NK-92 treated with Interleukin-12 subunit alpha and Interleukin-12 subunit beta, amount 100 ng/mL, for 24 hours (cell line): ENCODE results near the gene RBM19.
"Not testable (repeated sequence)": the region's sequence is repeated elsewhere in the genome, so short reads cannot be mapped to it uniquely, and the experiment has no call there.

Source experiments
- DNase-seq: peaks from one replicate; lab custom pipeline; 2025; lab: John Stamatoyannopoulos, UW

RBM19 gene, protein sequence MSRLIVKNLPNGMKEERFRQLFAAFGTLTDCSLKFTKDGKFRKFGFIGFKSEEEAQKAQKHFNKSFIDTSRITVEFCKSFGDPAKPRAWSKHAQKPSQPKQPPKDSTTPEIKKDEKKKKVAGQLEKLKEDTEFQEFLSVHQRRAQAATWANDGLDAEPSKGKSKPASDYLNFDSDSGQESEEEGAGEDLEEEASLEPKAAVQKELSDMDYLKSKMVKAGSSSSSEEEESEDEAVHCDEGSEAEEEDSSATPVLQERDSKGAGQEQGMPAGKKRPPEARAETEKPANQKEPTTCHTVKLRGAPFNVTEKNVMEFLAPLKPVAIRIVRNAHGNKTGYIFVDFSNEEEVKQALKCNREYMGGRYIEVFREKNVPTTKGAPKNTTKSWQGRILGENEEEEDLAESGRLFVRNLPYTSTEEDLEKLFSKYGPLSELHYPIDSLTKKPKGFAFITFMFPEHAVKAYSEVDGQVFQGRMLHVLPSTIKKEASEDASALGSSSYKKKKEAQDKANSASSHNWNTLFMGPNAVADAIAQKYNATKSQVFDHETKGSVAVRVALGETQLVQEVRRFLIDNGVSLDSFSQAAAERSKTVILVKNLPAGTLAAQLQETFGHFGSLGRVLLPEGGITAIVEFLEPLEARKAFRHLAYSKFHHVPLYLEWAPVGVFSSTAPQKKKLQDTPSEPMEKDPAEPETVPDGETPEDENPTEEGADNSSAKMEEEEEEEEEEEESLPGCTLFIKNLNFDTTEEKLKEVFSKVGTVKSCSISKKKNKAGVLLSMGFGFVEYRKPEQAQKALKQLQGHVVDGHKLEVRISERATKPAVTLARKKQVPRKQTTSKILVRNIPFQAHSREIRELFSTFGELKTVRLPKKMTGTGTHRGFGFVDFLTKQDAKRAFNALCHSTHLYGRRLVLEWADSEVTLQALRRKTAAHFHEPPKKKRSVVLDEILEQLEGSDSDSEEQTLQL

DNA sequence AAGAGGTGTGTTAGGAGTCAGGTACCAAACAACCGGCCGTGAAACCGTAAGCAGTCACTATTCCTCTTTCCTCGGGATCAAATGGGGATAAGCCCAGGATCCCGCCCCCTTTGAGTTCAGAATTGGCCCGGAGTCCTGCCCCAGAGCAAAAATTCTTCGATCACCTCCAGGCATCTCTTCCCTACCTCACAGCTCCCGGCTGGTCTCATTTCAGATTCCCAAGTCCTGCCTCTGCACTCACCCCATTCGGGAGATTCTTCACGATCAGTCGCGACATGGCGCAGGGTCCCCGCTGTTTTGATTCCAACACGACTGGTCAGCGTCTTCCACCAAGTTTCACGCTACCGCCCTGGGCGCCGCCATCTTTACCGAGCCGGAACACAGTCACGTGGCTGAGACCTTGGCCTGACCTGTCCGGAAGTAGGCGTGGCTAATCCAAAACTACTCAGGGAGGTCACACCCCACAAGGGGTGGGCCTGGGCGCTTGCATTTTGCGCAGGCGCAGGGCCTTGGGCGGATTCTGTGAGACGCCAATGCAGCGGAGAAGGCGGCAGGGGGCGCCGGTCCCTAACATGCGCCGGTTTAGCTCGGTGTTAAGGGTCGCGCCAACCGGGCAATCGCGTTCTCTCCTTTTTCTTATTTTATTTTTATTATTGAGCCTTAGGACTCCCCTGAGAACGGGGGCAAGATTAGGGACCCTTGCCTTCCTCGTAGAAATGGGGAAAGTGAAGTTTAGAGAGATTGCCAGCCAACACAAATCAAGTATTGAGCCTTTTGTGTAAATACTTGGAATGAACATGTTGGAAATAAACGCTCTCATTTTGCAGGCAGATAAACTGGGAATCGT, at the start of gene RBM19:
RBM19 (minus strand) TSS at position 375 of the 847 bp plus-strand sequence; CDS start at position 277, 98 bp downstream.
- peak; percentile 90 for DNase-seq

DNA sequence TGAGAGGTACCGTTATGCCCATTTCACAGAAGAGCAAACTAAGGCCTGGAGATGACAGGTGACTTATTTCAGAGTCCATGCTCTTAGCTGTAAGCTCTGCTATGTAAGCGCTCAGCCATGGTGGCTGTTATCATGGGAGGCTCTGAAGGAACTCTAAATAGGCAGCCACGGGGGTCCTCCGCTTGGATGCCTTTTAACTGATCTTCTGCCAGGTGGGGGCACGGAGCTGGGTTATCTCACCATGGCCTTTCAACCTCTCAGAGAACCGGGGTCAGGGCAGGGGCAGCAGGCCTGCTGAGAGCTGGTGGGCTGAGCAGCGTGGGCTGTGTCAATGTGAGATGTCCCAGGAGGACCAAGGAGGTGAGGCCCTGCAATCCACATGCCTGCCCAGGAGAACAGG, 49.7 kb upstream of the RBM19 start:
- DNase-seq: no peak

DNA sequence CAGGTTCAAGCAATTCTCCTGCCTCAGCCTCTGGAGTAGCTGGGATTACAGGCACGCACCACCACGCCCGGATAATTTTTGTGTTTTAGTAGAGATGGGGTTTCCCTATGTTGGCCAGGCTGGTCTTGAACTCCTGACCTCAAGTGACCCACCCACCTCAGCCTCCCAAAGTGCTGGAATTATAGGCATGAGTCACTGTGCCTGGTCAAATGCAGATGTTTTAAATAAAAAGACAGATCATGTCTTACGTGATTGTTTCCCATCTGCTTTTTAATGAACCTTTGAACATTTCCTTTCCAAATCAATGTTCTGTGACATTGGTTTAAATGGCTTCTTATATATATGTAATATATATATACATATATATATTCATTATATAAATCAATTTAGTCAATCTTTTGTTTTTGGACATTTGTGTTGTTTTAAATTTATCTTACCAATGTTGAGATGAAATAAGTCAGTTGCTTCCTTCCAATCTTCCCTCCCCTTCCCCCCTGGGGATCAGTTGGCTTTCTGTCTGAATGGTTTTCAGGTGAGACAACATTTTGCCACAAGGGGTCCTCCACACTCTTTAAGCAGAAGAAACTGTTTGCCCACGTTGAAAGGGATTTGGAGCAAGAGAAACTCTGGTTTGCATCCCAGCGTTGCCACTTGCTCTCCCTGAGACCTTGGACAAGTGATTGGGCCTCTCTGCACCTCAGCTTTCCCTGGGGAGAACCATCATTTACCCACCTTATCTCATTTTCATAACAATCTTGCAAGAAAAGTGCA, 47.6 kb upstream of the RBM19 start:
- no peak for DNase-seq

DNA sequence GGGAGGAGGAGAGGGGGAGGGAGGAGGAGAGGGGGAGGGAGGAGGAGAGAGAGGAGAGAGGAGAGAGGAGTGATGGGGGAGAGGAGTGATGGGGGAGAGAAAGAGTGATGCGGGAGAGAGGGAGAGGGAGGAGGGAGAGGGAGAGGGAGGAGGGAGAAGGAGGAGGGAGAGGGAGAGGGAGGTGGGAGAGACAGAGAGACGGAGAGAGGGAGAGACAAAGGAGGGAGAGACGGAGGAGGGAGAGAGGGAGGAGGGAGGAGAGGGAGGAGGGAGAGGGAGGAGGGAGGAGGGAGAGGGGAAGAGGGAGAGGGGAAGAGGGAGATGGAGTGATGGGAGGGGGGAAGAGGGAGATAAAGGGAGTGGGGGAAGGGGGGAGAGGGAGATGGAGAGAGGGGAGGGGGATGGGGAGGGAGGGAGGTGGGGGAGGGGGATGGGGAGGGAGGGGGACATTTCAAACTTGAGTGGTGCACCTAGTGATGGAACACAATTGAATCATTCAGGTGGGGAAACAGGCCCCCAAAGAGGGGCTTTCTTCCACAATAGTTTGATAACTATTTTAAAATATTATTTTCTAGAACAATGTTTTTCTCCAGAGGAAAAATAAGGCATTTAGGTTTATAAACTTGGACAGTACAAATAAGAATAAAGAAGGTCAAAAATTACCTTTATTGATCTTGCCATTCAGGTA, 46.8 kb upstream of the RBM19 start:
- DNase-seq: no peak

DNA sequence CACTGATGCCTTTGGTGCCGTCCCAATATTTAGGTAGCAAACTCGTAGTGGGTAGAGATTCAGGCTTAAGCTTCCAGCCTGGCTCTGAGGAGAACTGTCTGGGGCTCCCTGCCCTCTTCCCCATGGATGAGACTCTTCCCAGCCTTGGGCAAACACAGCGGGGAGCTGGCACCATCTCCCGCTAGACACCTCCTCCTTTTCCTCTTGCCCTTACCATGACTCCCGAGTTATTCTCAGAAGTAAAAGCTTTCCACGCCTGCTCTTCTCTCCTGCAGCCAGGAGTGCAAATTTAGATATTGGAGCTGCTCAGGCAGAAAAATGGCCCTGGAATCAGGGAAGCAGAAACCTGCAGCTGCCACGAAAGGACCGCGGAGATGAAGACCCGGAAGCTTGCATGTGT, 45.6 kb upstream of the RBM19 start:
- DNase-seq: no peak

DNA sequence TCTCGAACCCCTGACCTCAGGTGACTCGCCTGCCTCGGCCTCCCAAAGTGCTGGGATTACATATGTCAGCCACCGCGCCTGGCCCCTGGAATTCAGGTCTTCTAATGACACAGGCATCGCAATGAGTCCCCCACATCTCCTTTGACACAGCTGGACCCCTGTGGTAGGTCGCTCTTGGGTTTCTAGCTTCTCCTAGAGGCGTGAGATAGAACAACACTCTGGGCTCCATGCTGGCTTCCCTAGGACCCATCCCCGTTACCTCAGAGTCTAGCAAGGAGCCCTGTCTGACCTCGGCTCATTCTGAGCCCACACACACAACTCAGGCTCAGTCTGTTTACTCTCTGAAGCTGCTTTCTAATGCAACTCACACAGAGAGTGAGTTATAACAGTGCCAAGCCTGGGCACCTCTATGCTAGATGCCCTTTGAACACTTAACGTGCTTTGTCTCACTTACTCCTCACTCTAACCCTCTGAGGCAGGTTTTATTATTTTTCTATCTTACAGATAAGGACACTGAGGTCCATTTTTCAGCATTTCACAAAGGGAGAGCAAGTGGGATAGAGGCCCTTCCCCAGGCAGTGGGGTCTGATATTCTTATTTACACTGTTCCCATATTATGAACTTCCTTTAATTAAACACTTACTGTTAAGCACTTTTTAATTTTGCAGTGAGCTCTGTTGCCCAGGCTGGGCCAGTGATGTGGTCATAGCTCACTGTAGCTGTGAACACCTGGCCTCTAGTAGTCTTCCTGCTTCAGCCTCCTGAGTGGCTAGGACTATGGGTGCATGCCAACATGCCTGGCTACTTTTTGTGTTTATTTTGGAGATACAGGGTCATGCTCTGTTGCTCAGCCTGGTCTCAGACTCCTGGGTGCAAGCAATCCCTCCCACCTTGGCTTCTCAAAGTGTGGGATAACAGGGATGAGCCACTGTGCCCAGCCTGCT, 40.6 kb upstream of the RBM19 start:
- DNase-seq: no peak

DNA sequence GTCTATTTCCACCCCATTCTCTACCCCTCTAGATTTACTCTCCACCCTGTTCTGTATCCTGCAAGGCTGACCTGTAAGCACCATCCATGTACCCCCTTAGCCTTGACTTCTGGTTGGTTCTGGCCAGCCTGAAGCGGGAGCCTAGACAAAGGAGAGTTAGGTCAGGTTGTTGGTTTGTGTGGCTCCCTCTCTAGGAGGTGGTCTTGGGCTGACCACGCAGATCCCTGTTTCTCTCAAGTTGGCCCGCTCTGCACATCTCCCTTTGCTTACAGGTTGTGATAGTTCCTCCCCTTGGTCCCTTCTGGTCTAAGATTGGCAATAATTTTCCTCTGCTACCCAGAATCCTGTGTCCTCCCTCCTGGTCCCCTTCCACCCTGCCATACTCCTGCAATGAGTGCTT, 38.3 kb upstream of the RBM19 start:
- no peak for DNase-seq

DNA sequence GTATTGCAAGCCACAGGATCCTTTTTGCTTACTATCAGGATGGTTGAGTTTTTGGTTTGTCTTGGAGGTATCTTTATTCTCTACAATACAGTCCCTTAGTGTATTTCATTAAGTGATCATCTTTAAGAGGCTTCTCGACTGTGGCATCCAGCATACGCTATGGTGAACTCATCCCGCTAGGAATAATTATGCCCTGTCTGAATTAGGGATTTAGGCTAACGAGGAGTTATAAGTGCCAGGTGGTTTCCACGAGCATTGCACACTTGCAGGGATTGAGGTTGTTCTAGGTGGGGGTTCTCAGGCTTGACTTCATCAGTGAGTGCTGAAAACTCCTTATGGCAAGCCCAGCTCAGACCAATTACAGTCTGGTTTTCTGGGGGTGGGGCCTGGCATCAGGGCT, 37.2 kb upstream of the RBM19 start:
- DNase-seq: no peak

DNA sequence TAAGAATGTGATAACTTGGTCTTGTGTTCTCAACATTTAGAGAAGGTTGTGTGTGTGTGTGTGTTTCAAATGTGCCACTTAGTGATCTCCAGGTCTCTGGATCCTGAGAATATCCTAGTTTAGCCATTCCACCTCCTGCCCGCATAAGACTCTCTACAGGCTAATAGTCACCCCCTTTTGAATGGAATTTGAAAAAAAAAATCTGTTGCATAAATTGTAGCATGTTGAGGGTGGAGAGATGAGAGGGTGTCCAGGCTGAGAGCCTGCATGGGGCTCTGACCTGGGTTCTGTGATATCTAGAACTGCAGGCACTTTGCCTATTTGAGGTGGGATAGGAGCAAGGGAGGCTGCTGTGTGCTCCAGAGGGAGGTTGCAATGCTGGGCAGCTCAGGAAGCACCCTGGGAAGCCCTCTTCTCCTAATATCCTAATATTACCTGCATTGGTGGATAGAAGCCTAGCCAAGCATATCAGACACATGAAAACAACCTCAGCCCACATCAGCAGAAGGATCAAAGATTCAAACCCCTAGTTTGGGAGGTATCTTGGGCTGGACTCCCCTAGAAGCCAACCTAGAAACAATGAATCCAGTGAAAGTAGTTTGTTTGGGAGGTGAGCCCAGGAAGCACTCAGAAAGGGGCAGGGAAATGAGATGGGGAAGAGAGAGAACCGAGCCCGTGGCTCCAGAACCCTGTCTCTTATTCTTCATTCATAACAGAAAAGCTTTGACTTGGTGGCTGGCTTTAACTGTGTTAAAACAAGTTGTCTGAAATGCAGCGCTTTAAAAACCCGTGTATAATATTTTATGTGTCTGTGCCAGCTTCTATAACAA, 35.6 kb upstream of the RBM19 start:
- DNase-seq: no peak

DNA sequence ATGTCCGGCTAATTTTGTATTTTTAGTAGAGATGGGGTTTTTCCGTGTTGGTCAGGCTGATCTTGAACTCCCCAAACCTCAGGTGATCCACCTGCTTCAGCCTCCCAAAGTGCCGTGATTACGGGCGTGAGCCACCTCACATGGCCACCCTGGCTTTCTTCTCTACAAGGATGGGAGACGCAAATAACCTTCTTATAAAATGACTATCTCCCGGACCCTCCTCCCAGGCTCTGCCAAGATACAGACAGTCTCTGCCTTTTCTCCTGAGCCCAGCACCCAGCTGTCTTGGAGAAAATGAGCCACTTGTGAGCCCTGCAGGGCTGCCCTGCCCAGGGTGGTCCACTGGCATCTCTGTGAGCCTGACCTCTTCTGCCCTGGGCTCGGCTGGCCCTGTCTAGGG, 34.7 kb upstream of the RBM19 start:
- no peak for DNase-seq

DNA sequence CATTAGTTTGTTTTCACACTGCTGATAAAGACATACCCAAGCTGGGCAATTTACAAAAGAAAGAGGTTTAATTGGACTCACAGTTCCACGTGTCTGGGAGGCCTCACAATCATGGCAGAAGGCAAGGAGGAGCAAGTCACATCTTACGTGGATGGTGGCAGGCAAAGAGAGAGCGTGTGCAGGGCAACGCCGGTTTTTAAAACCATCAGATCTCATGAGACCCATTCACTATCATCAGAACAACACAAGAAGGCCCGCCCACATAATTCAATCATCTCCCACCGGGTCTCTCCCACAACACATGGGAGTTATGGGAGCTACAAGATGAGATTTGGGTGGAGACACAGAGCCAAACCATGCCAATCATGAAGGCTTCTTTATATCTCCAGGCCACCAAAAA, 34.1 kb upstream of the RBM19 start:
- not testable (repeated sequence) for DNase-seq

DNA sequence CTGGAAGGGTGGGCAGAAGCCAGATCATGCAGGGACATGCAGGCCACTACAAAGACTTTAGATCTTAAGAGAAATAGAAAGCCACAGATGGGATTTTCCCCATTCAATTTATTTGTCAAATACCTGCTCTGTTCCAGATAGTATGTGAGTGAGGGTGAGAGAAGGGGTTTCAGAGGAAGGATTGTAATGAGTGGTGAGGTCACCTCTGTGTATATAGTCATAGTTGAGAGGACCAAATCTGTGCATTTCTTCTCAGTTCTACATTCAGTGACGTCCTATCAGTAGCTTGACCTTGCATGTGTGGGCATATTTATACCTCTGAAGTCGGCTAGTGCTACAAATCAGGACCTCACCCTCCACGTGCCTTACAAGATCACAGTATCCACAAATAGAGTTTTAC, 31.2 kb upstream of the RBM19 start:
- no peak for DNase-seq

DNA sequence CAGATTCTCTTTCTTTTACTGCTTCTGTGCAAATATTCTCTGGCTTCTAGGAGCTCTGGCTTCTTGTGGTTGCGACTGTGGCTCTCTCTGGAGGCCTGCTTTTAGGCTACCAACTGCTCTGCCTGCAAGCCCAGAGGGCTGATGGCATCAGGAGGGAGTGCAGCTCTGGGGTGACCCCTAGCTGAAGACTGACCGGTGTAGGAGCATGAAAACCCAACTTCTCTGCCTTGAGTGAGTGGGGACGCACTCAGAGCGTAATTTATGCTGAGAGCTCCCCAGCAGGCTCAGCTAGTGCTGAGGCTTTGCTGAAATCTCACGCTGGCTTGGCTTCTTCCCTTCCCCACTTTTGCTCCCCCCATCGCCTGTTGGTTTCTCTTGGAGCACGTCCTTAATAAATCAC, 29.9 kb upstream of the RBM19 start:
- DNase-seq: no peak

DNA sequence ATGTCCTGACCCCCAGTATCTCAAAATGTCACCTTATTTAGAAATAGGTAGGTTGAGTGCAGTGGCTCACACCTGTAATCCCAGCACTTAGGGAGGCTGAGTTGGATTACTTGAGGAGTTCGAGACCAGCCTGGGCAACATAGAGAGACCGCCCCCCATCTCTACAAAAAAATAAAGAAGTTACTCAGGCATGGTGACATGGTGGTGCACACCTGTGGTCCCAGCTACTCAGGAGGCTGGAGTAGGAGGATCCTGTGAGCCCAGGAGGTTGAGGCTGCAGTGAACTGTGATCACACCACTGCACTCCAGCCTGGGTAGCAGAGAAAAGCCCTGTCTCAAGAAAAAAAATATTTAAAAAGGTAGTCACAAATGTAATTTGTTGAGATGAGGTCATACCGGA, 27.9 kb upstream of the RBM19 start:
- no peak for DNase-seq

DNA sequence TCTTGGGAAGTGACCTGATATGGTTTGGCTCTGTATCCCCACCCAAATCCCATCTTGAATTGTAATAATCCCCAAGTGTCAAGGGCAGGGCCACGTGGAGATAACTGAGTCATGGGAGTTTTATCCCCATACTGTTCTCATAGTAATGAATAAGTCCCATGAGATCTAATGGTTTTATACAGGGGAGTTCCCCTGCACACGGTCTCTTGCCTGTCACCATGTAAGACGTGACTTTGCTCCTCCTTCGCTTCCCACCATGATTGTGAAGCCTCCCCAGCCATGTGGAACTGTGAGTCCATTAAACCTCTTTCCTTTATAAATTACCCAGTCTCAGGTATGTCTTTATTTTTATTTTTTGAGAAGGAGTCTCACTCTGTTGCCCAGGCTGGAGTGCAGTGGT, 26.6 kb upstream of the RBM19 start:
- DNase-seq: not testable (repeated sequence)

DNA sequence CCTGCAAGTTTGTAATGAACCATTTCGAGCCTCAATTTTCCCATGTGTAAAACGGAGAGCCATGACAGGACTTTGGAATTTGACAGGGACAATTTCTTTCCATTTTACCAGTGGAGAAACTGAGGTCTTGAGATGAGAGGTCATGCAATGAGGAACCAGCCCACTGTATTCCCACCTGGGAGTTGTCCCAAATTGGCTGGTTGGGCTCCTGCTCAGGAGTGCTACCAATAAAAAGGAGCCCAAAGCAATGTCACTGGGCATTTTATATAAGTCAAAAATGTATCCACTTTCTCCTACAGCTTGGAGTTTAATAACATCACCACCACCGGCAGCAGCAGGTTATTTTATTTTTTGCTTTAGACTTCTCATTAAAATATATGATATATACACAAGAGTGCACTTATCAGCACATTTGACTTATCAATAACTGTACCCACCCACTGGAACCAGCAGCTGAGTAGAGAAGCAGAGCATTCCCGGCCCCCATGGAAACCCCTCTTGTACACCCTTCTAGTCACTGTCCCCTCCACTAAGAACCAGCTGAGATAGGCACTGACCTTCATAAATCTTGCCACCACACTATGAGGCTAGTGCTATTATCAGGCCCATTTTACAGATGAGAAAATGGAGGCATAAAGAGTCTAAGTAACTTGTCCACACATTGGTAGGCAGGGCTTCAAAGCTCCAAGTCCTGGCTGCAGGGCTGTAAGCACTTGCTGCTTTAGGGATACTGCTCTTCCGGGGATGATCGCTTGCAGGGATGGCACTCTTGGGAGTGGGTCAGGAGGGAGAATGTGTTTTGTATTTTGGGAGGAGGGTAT, 25.3 kb upstream of the RBM19 start:
- DNase-seq: no peak
